Stimulated activated CD8-positive, alpha-beta memory T cell treated with anti-CD3 and anti-CD28 coated beads, Interleukin-12 subunit alpha, Interleukin-12 subunit beta, amount 100 ng/mL, for 1 hour (primary cell): ENCODE data around the gene LMF1.
"Not testable (repeated sequence)": the region's sequence is repeated elsewhere in the genome, so short reads cannot be mapped to it uniquely, and the experiment has no call there.

Source experiments
- DNase-seq: peaks from one replicate; pipeline ENCODE4 v3.0.0-alpha.2; 2020; ENCODE audit warnings: low read depth

Gene LMF1

GRCh38 chr16:893360-893759, 77.4 kb downstream of the LMF1 start:
- no peak for DNase-seq

DNA sequence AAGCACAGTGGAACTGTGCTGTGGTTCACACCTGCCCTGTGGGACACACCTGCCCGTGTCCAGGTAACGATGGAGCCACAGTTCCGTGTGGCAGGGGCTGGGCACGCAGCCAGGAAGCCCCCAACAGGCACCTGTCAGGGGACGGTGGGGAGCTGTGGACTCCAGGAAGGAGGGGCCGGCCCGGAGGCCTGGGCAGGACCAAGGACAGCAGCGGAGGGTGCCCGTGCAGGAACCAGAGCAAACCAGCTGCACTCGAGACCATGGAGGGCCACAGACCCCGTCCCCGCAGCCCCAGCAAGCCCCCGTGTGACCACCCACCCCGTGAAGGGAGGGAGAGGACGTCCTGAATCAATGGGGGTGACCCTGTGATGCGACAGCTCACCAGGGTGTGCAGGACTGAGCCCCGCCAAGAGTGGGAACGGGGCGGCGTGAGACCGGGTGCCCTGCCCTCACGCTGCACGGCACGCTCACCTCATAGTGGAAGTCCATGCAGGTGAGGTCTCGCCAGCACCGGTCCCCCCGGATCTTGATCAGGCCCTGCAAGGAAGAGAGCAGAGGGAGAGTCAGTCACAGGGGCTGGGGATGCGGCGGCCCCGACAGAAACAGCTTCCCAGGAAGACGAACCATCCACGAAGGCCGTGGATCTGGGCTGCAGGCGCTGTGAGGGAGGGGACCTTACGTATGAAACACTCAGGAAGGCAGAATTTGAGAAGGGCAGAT, 78.1 kb downstream of the LMF1 start:
- DNase-seq: no peak

GRCh38 chr16:892006-892405, 78.8 kb downstream of the LMF1 start:
- DNase-seq: no peak

GRCh38 chr16:891353-891740, 79.4 kb downstream of the LMF1 start:
- no peak for DNase-seq

DNA sequence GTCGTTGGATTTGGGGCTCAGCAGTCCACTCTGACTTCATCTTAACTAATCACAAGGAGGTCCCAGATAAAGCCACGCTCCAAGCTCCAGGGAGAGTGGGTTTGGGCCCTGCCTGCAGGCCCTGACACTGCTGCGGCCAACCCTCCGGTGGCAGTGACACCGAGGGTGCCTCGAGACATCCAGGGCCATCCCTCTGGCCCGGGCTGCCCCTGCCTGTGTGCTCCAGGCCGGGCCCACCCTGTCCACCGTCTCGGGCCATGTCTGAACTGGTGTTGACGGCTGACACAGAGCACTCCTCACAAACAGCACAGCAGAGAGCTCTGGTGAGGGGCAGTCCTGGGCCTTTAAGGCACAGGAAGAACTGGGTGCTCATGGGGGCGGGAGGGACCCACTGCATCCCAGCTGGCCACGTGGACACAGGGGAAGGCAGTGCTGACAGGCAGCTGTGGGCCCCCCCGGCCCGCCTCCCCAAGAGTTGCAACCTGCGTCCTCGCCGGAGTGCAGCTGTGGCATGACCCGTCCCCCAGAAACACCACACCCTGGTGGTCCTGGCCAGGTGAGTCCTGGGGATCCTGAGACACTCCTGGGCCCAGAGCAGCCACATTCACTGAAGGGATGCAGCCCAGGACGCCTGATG, 80.0 kb downstream of the LMF1 start:
- no peak for DNase-seq

DNA sequence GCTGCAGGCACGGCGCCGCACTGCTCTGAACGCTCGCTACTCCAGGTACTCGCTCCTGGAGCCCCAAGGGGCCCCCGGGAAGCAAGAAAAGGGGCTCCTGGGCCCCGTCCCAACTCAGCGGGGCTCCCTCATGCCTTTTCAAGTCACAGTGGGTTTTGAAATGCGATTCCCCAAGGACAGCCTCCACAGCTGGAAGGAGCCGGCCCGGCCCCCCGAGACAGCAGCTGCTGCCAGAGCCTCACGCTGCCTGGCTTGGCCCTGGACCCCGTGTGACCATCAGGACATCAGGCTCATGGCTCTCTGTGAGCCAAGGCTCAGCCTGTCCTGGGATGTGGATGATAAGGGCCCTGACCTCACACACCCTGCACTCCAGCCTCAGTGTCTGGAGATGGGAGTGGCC, 80.6 kb downstream of the LMF1 start:
- DNase-seq: no peak

- DNase-seq: no peak
Observed at GRCh38 chr16:889586-889985, 81.2 kb downstream of the LMF1 start.

DNA sequence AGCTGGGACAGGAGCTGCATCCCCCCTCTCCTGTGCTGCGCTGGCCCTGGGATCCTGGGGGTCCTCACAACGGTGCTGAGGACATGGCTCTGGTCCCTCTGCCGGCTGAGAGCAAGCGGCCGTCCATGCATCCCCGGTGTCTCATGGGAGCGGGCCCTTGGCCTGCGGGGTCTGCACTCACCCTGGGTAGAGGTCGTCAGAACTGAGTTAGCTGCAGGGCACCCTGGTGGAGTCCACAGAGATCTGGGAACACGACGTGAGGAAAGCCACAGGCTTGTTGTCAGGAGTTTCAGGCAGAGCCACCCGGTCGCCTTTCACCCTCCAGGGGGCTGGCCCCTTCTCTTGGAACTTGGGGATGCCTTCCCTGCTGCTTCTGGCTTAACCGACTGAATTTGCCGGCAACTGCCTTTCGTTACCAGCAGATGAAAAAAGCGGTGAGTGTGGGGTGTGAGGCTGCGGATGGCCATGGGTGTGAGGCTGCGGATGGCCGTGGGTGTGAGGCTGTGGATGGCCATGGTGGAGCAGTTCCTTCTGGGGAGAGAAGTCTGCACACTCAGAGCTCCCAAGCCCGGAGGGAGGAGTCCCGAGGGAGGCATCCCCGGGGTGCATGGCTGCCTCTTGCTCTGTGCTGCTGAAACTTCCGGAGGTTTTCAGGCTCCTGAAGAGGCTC, 81.7 kb downstream of the LMF1 start:
- DNase-seq: no peak

DNA sequence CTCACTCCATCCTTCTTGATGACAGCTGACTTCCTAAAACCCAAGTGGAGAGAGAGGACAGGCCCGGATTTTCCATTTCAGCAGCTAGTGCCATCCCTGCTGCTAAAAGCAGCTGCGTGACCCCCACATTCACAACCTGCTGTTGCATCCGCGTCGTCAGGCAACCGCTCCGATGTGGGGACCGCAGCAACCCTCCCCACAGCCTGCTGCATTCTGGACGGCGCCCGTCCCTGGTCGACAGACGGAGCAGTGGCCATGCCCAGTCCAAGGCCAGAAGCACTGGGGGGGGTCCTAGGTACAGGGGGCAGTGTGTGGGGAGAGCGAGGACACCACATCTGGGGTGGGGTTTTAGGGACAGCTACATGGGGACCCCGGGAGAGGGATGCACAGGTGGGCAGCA, 82.3 kb downstream of the LMF1 start:
- DNase-seq: not testable (repeated sequence)

- no peak for DNase-seq
Observed at GRCh38 chr16:887846-888245, 82.9 kb downstream of the LMF1 start.

DNA sequence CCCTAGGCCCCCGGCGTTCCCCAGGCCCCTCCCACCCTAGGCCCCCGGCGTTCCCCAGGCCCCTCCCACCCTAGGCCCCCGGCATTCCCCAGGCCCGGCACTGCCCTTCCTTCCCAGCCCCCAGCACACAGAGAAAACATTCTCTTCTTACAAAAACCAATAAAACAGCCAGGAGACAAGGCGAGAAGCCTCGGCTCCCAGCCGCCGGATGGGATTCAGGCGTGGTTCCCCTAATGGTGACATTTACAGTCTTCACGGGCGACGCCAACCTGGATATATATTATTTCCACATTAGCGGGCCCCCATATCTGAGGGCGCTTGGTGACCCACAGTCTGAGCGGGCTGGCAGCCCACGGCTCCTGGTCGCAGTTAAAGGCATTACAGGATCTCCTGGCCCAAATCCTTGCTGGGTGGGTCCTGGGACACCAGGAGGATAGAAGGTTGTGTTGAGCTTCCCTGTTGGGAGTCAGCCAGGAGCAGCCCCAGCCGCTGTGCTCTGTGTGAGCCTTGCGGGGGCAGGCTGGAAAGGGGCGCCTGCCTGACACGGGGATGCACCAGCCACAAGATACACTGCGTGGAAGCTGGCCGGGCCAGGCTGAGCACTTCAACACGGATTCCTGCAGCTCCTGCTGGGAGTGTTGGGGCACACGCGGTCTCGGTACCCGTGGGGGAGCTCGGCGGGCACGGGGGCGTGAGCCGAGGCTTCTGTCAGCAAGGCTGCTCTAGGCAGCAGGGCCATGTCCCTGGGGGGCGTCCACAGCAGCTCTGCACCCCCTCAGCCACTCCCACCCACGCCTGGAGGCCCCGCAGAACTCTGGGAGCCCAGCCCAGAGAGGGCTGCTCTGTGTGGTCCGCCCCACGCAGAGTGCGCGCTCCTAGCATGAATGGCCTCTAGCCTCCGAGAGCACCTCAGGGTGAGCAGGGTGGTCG, 83.7 kb downstream of the LMF1 start:
- DNase-seq: no peak

DNA sequence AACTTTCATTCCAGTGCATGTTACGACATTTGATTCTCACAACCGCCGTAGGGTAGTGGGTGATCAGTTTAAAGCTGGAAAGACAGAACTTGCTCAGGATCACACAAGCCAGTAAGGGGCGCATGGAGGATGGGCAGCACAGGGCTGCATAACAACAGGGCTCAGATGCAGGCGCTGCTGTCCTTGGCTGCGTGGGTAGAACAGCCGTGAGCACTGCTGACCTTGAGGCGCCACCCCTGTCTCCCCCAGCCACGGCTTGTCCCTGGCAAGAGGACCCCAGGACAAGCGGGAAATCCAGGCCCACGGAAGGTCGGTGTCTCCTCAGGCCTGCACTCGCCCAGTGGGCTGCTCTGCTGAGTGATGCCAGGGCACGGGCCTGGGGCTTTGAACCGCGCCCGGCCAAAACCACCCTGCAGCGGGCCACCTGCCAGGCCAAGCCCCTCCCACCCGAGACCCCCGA, 84.7 kb downstream of the LMF1 start:
- DNase-seq: no peak

DNA sequence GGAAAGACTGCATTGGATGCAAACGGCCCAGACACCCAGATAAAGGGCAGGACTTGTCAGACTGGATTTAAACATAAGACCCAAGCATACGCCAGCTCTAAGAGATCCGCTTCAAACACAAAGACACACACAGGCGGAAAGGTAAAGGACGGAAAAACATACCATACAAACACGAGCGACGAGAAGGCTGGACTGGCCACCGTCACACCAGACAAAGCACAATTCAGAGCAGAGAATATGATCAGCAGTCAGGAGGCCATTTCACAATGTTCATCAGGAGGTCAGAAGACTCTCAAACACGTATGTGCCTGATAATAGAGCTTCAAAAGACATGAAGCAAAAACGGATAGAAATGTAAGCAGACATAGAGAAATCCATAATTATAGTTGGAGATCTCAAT, 85.4 kb downstream of the LMF1 start:
- DNase-seq: no peak

DNA sequence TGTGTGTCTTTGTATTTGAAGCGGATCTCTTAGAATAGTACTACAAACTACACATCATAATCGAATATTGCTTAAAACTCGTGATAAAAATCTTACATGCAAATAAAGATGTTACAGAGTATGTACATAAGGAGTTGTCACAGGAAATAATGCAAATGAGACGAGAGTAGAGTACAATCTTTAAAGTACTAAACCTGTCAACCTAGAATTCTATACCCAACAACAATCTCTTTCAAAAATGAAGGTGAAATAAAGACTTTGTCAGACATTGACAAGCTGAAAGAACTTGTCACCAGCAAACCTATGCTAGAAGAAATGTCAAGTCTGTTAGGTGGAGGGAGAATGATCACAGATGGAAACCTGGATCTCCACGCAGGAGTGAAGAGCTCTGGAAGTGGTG, 86.6 kb downstream of the LMF1 start:
- DNase-seq: no peak

- no peak for DNase-seq
Observed at GRCh38 chr16:883781-884180, 87.0 kb downstream of the LMF1 start.

- DNase-seq: no peak
Observed at GRCh38 chr16:883340-883739, 87.4 kb downstream of the LMF1 start.

GRCh38 chr16:882671-883070, 88.1 kb downstream of the LMF1 start:
- DNase-seq: not testable (repeated sequence)

- DNase-seq: no peak
Observed at GRCh38 chr16:882256-882655, 88.5 kb downstream of the LMF1 start.

DNA sequence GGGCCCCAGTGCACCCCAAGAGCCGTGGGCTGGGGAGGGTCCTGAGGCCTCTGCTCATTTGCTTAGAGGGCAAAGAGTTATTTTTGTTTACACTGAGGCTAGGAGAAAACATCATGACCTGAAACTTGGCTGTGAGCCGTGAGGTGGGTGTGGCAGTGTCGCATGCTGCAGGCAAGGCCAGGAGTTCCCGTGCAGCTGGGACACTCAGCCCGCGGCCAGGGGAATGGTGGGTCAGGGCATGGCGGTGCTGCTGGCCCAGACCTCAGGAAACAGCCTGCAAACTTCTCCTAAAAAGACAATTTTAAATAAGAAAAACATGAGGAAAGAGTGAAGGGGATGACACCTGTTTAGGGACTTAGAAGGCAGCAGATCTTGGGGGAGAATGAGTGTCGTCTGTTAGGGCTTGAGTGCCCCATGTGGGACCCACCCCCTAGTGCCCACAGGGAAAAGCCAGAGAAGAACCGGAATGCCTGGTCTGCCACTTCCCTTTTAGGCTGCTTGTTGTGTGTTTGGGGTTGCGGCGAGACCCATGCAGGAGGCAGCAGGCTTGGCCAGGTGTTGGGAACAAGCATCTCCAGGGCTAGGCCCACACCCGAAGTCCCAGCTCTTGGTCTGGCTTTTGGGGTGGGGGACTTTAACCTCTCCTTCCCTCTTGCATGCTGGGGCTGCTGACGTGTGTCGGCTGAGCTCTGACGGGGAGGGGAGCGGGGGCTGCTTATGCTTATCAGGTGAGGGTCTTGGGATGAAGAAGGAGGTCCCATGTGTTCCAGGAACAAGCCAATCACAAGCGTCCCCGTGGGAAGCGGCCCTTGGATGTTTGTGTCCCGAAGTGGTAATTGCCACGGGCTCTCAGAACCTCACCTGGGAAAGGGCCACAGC, 89.3 kb downstream of the LMF1 start:
- DNase-seq: no peak

- DNase-seq: no peak
Observed at GRCh38 chr16:880471-881171, 90.2 kb downstream of the LMF1 start.

DNA sequence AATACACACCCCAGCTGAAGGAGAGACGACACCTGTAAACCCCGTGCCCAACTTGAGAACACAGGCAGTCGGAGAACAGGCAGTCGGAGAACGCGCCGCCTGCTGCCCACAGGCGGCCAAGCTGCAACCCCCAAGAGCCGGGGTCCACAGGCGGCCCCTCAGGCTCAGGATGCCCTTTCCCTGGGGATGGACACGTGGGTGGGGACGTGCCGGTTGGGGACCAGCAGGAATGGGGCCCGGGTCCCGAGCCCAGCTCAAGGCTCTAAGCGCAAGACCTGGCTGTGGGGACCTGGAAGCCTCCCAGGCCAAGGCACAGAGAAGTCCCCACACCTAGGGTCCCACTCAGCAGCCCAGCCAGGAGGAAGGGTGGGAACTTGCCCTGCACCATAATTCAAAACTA, 90.8 kb downstream of the LMF1 start:
- DNase-seq: no peak
